IPS-18a (cell line): Measurements from ENCODE around the gene MMEL1.
A peak's percentile ranks its signal among the peaks of the same experiment; 100 is the strongest.

Experiments
- H3K27ac ChIP-seq: one replicate; pipeline ENCODE4 v1.5.1; 2013; ENCODE audit warnings: low read length
- H3K27me3 ChIP-seq: one replicate; pipeline ENCODE4 v1.6.1; 2013; ENCODE audit warnings: mild to moderate bottlenecking, low read length; ENCODE audit not compliant: control insufficient read depth, insufficient read depth
- H3K36me3 ChIP-seq: one replicate; pipeline ENCODE4 v1.6.1; 2013; ENCODE audit warnings: low read depth, low read length; ENCODE audit not compliant: control insufficient read depth
- H3K4me1 ChIP-seq: one replicate; pipeline ENCODE4 v1.6.1; 2013; ENCODE audit warnings: low read depth, low read length; ENCODE audit not compliant: control insufficient read depth
- H3K4me3 ChIP-seq: one replicate; pipeline ENCODE4 v1.5.1; 2013; ENCODE audit warnings: low read length
- H3K9ac ChIP-seq: one replicate; pipeline ENCODE4 v1.6.1; 2013; ENCODE audit warnings: mild to moderate bottlenecking, low read length, moderate library complexity
- H3K9me3 ChIP-seq: one replicate; pipeline ENCODE4 v1.6.1; 2013; ENCODE audit warnings: low read depth, low read length; ENCODE audit not compliant: control insufficient read depth

The MMEL1 gene

GRCh38 chr1:2543543-2544092, 89.2 kb downstream of the MMEL1 start:
- no peaks in the 10 kb centered on the region for H3K9me3 ChIP-seq
- H3K4me3 ChIP-seq, result peak overlapping the region; percentile 21
- H3K36me3 ChIP-seq, result no peaks in the 10 kb centered on the region
- H3K9ac ChIP-seq, result no peak overlapping the region
- H3K27ac ChIP-seq, result no peak overlapping the region
- H3K27me3 ChIP-seq, result peaks cover 31% of the 10 kb centered on the region
- H3K4me1 ChIP-seq, result peaks cover 14% of the 10 kb centered on the region

DNA sequence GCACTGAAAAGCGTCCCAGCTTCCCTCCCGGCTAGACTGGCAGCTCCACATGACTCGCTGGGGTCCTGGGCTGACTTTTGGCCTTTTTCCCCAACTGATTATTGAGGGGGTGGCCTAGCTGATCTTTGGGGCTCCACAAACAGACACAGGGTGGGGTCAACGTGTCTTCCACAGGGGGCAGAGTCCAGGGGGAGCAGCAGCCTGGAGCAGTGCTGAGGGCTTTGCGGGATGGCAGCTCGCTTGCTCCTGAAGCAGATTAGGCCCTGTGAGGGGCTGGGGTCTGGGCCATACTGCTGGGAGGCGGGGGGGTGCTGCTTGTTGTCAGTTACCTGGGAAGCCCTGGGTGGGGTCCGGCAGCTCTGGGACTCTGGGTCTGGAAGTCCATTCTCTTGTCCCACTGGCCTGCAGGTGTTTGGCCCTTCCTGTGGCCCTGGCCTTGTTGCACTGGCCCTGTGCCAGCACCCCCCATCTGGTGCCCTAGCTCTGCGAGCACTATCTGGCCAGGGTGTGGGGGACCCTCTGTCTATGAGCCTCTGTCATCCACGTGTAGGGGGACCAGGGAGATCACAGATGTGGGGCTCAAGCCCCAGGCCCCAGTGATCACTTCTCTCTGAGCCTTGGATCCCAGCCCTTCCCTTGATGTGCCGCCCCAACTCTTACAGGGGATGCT, 90.4 kb downstream of the MMEL1 start:
- no peak overlapping the region for H3K27ac ChIP-seq
- H3K27me3 ChIP-seq, result peaks cover 31% of the 10 kb centered on the region

GRCh38 chr1:2541619-2542245, 91.1 kb downstream of the MMEL1 start:
- no peak overlapping the region for H3K27ac ChIP-seq
- H3K4me1 ChIP-seq, result no peaks in the 10 kb centered on the region
- no peaks in the 10 kb centered on the region for H3K36me3 ChIP-seq
- no peaks in the 10 kb centered on the region for H3K9me3 ChIP-seq
- H3K9ac ChIP-seq, result no peak overlapping the region
- H3K27me3 ChIP-seq, result peaks cover 33% of the 10 kb centered on the region
- no peak overlapping the region for H3K4me3 ChIP-seq

More for the DNA sequence above, 90.4 kb downstream of the MMEL1 start:
- no peaks in the 10 kb centered on the region for H3K9me3 ChIP-seq
- H3K36me3 ChIP-seq, result no peaks in the 10 kb centered on the region
- no peak overlapping the region for H3K9ac ChIP-seq
- H3K4me1 ChIP-seq, result peaks cover 3% of the 10 kb centered on the region
- no peak overlapping the region for H3K4me3 ChIP-seq

GRCh38 chr1:2540816-2541492, 91.9 kb downstream of the MMEL1 start:
- Histone ChIP-seq H3K27ac (no peak overlapping the region), H3K9me3 (no peaks in the 10 kb centered on the region), H3K4me3 (peak overlapping the region; percentile 17), H3K36me3 (no peaks in the 10 kb centered on the region), H3K4me1 (no peaks in the 10 kb centered on the region), H3K9ac (no peak overlapping the region), H3K27me3 (peaks cover 39% of the 10 kb centered on the region)
